ENCODE data around the gene IRF1.

- no peak for TF ChIP-seq CTCF (IDR thresholded peaks at IDR 0.05)
- TF ChIP-seq POLR2A (IDR thresholded peaks at IDR 0.05): no peak
Observed at GRCh38 chr5:132436936-132437335, 53.6 kb downstream of the IRF1 start.
